Stimulated activated CD8-positive, alpha-beta memory T cell treated with anti-CD3 and anti-CD28 coated beads, Interleukin-12 subunit alpha, Interleukin-12 subunit beta, amount 100 ng/mL, for 24 hours (primary cell): ENCODE data around the gene FLNB.

Experiments
- DNase-seq: peaks from one replicate; pipeline ENCODE4 v3.0.0-alpha.2; 2020; ENCODE audit errors: extremely low read depth

FLNB gene

GRCh38 chr3:58164199-58164879, 156.1 kb downstream of the FLNB start:
- no peak for DNase-seq

DNA sequence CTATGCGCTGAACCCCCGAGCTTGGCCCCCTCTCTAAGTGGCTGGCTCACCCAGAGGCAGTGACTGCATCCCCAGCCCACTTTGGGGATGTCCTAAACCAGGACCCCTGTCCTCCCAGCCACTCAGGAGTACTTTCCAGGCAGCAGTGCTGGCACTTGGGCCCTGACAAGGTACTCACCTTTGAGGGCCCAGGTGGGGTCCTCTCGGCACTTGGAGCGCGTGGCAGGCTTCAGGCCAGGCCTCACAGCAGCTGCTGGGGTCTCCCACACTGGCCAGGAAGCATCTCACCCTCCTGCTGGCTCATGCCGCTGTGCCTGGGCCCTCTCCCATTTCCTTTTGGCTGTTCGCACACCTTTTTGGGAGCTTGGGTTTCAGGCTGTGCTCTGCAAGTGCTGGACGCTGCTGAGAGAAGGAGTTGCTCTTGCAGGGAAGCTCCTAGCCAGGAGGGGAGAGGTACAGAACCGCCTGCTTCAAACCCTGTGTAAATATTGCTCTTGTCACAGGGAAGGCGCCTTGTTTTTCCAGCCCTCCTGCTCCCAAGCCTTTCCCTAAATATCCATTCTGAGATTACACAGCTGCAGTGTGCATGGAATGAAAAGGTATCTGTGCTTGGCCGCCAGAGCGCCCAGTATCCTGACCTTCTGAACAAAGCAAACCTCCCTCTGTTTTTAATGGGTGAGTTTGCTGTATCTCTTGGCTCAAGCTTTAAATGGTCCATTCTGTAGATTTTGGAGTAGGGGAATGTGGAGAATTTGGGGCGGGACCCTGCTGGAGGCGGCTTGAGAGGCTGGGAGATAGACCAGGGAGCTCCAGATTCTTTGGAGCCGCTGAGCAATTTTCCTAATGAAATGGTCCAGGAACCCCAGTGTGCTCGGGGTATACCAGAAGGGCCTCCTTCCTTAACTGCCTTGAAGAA, 156.9 kb downstream of the FLNB start:
- no peak for DNase-seq

GRCh38 chr3:58167431-58168351, 159.5 kb downstream of the FLNB start:
- peak; percentile 14 for DNase-seq

GRCh38 chr3:58168498-58168897, 160.3 kb downstream of the FLNB start:
- DNase-seq = no peak

DNA sequence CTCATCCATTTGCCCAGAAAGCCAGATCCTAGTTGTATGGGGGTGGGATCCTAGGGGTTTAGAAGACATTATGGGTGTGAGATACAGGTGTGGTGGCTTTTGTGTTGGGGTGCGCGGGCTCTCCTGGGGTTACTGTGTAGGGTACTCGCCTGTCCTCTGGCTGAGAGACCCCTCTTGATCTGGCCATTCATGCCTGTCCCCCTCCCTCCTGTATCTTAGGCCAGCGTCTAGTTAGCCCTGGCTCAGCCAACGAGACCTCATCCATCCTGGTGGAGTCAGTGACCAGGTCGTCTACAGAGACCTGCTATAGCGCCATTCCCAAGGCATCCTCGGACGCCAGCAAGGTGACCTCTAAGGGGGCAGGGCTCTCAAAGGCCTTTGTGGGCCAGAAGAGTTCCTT, 161.1 kb downstream of the FLNB start:
- no peak for DNase-seq

DNA sequence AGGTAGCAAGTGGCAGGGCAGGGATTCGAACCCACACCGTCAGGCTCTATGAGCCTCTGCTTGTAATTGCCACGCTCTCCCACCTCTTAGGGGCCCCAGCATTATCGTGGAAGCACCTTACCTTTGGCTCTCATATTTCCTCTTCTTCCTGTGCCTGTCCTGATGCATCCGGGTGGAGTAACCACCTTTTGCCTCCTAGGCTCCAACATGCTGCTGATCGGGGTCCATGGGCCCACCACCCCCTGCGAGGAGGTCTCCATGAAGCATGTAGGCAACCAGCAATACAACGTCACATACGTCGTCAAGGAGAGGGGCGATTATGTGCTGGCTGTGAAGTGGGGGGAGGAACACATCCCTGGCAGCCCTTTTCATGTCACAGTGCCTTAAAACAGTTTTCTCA, 162.2 kb downstream of the FLNB start:
- no peak for DNase-seq

DNA sequence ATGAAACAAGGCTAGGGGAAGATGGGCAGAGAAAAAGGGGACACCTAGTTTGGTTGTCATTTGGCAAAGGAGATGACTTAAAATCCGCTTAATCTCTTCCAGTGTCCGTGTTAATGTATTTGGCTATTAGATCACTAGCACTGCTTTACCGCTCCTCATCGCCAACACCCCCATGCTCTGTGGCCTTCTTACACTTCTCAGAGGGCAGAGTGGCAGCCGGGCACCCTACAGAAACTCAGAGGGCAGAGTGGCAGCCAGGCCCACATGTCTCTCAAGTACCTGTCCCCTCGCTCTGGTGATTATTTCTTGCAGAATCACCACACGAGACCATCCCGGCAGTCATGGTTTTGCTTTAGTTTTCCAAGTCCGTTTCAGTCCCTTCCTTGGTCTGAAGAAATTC, 162.9 kb downstream of the FLNB start:
- DNase-seq = no peak

- DNase-seq = no peak
Observed at GRCh38 chr3:58173029-58173668, 164.9 kb downstream of the FLNB start.

DNA sequence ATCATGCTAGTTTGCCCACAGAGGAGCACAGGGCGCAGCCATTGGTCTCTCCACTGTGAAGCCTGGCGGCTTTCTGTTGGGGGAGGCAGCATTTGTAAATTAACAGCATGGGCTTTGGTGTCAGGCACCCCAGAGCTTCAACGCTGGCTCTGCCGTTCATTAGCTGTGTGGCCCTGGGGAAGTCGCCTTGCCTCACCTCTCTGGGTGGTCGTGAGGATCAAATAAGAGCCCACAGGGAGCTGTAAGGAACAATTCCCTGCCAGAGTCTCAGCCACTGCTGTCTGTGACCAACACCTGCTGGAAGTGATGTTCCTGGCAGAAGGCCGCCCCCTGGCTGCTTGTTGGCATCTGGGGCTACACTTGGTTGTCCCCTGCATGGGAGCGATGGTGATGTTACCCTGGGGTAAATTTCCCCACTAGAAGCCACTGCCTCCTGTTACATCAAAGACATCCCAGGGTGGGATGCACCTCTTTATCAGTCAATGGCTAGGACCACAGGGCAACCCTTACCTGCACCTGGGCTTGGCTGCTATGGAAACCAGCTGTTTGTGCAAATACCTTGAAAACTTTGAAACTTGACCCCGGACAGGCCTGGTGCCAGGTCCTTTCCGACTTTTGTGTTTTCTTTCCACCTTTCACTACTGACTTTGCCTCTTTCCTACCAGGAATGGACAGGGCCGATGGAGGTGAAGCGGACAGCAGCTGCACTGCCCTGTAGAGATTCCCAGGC, 165.6 kb downstream of the FLNB start:
- no peak for DNase-seq

DNA sequence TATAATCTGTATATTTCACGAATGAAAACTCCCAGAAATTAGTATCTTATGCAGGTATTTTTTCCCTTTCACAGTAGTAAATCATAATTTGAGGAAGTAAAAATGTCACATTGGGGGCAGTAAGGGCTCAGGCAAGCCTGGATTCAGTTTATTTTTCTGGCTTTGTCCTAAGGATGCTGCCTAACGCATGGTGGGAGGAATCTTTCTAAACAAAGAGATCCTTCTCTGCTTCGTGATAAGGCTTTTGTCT, 166.9 kb downstream of the FLNB start:
- no peak for DNase-seq

DNA sequence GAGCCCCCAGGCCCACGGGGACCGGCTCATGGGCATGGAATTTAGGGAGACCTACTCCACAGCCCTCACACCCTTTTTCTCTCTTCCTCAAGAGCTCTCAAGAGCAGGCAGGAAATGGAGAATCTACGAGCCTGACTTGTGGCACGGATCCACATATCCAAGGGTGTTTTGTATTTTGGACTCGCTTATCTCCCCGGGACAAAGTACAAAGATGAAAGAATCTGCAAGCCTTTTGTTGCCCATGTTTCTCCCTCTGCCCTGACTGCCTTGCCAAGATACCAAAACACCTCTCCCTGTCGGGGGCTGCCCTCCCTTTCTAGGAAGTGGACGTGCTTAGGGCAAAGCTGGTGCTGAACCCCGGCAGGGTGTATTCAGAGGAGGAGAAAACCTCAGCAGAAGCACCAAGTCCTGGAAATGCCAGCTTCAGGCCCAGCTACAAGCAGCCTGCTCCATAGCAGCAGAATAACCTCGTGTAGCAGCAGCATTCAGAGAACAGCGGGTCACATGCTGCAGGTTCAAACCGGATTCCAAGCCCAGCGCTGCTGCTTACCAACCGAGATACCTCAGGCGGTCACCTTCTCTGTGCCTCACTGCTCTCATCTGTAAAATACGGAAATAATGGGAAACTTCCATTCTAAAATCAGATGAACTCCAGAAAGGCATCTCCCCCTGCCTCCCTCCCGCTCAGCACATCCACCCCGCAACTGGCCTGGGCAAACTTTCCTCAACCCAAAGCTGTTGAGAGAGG, 167.4 kb downstream of the FLNB start:
- DNase-seq = no peak

DNA sequence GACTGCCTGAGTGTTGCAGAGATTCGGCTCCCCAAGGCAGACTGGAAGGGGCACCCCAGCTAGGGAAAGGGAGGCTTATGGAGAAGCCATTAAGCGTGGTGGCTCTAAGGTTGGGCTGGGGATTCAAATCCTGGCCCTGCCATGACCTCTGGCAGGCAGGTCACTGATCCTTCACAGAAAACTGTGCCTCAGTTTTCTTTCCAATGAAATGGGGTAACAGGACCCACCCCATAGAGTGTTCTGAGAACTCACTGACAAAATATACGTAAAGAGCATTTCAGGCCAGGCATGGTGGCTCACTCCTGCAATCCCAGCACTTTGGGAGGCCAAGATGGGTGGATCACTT, 167.9 kb downstream of the FLNB start:
- no peak for DNase-seq

DNA sequence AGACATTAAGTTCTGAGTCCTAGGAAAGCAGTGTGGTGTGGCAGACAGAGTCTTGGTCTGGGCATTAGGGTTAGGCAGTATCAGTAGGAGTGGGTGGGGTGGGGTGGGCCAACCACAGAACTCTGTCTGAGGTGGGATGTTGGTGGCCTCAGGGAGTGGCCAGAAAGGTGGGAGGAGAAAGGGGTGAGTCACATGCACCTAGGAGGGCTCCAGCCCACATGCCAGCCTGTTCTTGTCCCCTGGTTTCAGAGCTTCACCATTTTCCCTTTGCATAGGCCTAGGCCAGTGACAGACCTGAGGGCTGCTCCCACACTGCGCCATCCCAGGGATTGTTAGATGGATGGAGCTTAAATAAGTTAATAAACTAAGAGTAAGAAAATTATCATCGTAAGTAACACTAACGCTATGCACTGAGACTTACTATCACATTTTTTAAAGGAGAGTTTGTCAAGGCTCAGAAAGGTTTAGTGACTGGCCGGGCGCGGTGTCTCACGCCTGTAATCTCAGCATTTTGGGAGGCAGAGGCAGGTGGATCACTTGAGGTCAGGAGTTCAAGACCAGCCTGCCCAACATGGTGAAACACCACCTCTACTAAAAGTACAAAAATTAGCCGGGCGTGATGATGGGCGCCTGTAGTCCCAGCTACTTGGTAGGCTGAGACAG, 168.7 kb downstream of the FLNB start:
- no peak for DNase-seq

DNA sequence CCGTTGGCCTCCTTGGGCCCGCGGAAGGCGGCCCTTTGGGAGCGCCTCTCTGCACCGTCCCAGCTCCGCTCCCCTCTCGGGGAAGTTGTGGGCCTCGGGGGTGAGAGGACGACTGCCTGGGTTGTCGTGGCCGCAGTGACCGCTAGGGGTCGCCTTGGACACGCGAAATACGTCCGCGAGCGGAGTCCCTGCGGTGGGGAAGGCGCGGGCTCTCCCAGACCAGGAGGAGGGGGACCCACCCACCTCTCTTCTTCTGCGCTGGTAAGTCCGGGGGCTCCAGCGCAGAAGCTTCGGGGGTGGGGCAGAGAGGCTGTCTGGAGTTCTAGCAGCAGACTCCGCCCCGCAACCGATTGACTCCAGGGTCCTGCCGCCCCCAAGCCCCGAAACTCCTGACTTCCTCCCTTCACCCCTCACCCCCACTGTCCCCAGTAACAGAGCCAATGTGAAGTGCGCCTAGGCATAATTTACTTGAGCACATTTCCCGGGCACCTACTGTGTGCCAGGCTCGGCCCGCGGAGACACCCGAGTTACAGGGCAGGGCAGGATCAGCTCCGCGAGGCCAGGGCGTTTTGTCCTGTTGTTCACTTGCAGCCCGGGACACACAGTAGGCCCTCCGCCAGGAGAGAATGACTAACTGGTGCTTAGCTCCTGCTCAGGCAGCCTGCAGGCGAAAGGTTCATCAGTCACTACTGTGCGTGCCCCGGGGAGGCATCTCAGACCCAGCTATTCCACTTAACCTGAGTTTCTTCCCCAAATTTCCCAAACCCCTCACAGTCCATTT, 169.7 kb downstream of the FLNB start:
- peak; percentile 69 for DNase-seq

GRCh38 chr3:58178528-58179234, 170.5 kb downstream of the FLNB start:
- DNase-seq = no peak

GRCh38 chr3:58179235-58180098, 171.2 kb downstream of the FLNB start:
- DNase-seq = no peak

DNA sequence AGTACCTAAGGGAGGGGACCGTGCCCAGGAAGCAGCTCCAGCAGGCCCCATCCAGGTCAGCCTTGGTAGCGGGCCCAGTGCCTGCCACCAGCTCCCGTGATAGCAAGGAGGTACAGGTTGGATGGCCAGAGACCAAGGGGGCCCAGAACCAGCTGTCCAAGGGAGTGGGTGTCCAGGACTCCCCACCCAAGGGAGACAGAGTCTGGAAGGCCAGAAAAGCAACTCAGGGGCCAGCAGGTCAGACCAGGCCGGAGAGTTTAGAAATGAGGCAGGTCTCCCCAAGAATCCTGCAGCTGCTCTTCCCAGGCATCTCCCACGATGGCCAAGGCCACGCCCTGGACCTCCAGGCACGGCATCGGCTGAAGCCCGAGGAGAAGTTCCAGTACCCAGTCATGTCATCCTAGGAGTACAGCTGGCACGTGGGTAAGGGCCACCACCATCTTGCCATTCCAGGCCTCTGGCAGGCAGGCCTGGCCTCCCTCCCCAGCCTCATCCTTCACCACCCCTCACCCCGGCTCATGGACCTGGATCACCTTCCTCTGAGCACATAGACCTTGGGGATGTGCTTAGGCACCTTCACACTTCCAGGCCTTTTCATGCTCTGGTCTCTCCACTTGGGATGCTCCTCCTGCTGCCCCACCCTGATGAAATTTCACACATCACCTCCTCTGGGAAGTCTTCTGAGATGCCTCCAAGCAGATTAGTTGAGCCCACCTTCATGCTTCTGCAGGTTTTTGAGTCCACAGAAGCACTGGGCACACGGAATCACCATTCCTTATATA, 172.1 kb downstream of the FLNB start:
- no peak for DNase-seq
